KMS-11 (cell line): ENCODE results near the gene ZDHHC8.

ENCODE experiments used
- H2AFZ ChIP-seq: fragments of 200-600 bp; sonication (generic); 2 replicates; pipeline ENCODE4 v1.6.1; 2016; ENCODE audit warnings: antibody characterized with exemption, mixed run types, low read depth
- H3K27ac ChIP-seq: fragments of 200-600 bp; sonication (generic); 2 replicates; pipeline ENCODE4 v1.6.1; 2016; ENCODE audit warnings: mild to moderate bottlenecking, mixed run types
- H3K27me3 ChIP-seq: fragments of 200-600 bp; sonication (generic); 2 replicates; pipeline ENCODE4 v1.6.1; 2017; ENCODE audit warnings: mild to moderate bottlenecking, low read depth, mixed run types, moderate library complexity; ENCODE audit not compliant: insufficient read depth
- H3K36me3 ChIP-seq: fragments of 200-600 bp; sonication (generic); 2 replicates; pipeline ENCODE4 v1.6.1; 2017; ENCODE audit warnings: mild to moderate bottlenecking, mixed run types; ENCODE audit not compliant: insufficient read depth
- H3K4me1 ChIP-seq: fragments of 200-600 bp; sonication (generic); 2 replicates; pipeline ENCODE4 v1.6.1; 2016; ENCODE audit warnings: mild to moderate bottlenecking, low read depth, mixed run types; ENCODE audit not compliant: poor library complexity, severe bottlenecking
- H3K4me2 ChIP-seq: fragments of 200-600 bp; sonication (generic); 2 replicates; pipeline ENCODE4 v1.7.0; 2016; ENCODE audit warnings: mild to moderate bottlenecking, mixed run types
- H3K4me3 ChIP-seq: fragments of 200-600 bp; sonication (generic); IDR thresholded peaks from 2 replicates; pipeline ENCODE4 v1.6.1; 2017; ENCODE audit warnings: low read depth, low read length, mixed read lengths; ENCODE audit not compliant: insufficient read depth
- H3K79me2 ChIP-seq: fragments of 200-600 bp; sonication (generic); 2 replicates; pipeline ENCODE4 v1.6.1; 2016; ENCODE audit warnings: low read depth, mixed run types; ENCODE audit not compliant: insufficient read depth
- H3K9ac ChIP-seq: fragments of 200-600 bp; sonication (generic); 2 replicates; pipeline ENCODE4 v1.6.1; 2016; ENCODE audit warnings: mild to moderate bottlenecking, mixed run types
- H4K20me1 ChIP-seq: fragments of 200-600 bp; sonication (generic); 2 replicates; pipeline ENCODE4 v1.6.1; 2016; ENCODE audit warnings: mild to moderate bottlenecking, mixed run types; ENCODE audit not compliant: insufficient read depth
- CTCF ChIP-seq: fragments of 200-600 bp; sonication (generic); conservative IDR thresholded peaks from 2 replicates; pipeline ENCODE4 v1.6.1; 2017; ENCODE audit warnings: low read depth, mild to moderate bottlenecking, antibody characterized with exemption, low read length, moderate library complexity, mixed read lengths

The ZDHHC8 gene

GRCh38 chr22:20165913-20166312, 34.3 kb downstream of the ZDHHC8 start:
- H3K4me1 ChIP-seq = no peaks in the 10 kb centered on the region
- no peaks in the 10 kb centered on the region for H4K20me1 ChIP-seq
- no peak for TF ChIP-seq CTCF
- no peak overlapping the region for H3K27ac ChIP-seq
- H3K79me2 ChIP-seq = no peaks in the 10 kb centered on the region
- H2AFZ ChIP-seq = no peak overlapping the region
- H3K9ac ChIP-seq = no peak overlapping the region
- H3K36me3 ChIP-seq = no peaks in the 10 kb centered on the region
- peaks cover 60% of the 10 kb centered on the region for H3K27me3 ChIP-seq
- H3K4me2 ChIP-seq = no peak overlapping the region
- H3K4me3 ChIP-seq = no peak overlapping the region

DNA sequence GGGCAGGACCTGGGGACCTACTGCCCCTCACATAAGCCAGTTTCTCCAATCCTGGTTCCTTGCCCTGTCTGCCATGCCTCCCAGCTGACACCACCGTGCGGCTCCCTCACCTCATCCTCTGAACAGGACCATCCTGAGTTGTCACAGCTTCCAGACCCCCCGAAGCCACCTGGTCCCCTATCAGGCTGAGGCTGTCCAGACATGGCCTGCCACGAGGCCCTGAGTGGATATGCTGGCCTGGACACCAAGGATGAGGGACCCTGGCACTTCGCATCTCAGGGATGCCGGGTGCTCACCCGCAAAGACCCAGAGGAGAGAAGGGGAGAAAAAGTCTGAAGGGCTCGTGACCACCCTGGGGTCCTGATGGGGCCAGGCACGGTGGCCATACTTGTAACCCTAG, 35.1 kb downstream of the ZDHHC8 start:
- H3K27ac ChIP-seq = no peak overlapping the region
- H3K4me1 ChIP-seq = no peaks in the 10 kb centered on the region
- no peaks in the 10 kb centered on the region for H4K20me1 ChIP-seq
- no peak overlapping the region for H3K4me3 ChIP-seq
- peaks cover 61% of the 10 kb centered on the region for H3K27me3 ChIP-seq
- no peak overlapping the region for H3K4me2 ChIP-seq
- no peak overlapping the region for H3K9ac ChIP-seq
- no peaks in the 10 kb centered on the region for H3K79me2 ChIP-seq
- no peak overlapping the region for H2AFZ ChIP-seq
- no peaks in the 10 kb centered on the region for H3K36me3 ChIP-seq
- TF ChIP-seq CTCF = no peak

- Histone ChIP-seq H3K27me3 (peaks cover 70% of the 10 kb centered on the region), H3K4me2 (no peak overlapping the region), H3K4me1 (no peaks in the 10 kb centered on the region), H4K20me1 (no peaks in the 10 kb centered on the region), H3K79me2 (no peaks in the 10 kb centered on the region), H3K36me3 (no peaks in the 10 kb centered on the region), H3K4me3 (no peak overlapping the region), H3K27ac (no peak overlapping the region), H3K9ac (no peak overlapping the region), H2AFZ (no peak overlapping the region)
- no peak for TF ChIP-seq CTCF
These were observed 36.2 kb downstream of the ZDHHC8 start for GRCh38 chr22:20167643-20168322.

DNA sequence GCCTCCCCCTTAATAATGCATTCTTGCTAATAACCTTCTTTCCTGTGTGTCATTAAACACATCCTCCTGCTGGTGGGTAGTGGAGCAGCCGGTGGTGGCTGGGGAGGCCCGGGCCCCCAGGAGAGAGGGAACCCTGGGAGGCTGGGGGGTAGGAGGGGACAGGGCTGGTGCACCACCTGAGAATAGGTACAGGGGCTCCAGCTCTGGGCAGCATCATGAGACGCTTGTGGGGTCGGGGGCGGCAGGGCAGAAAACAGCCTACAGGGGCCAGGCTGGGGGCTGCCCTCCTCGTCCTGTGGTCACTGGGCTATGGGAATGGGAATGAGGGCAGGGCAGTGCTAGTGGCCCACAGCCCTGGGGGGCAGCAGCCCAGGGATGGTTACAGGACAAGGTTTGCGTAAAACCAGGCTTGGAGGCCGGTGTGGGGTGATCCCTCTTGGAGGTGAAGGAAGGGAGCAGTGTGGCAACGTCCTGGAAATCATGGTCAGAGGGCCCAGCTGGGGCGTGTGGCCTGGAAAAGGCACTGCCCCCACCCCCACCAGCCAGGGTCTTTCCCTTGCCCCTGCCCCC, 37.7 kb downstream of the ZDHHC8 start:
- Histone ChIP-seq H3K79me2 (no peaks in the 10 kb centered on the region), H4K20me1 (no peaks in the 10 kb centered on the region), H3K27ac (no peak overlapping the region), H3K4me3 (no peak overlapping the region), H3K9ac (no peak overlapping the region), H2AFZ (no peak overlapping the region), H3K4me1 (no peaks in the 10 kb centered on the region), H3K27me3 (peaks cover 85% of the 10 kb centered on the region), H3K36me3 (no peaks in the 10 kb centered on the region), H3K4me2 (no peak overlapping the region)
- no peak for TF ChIP-seq CTCF
